Right forelimb (tissue), 1 donor: ENCODE measurements around the gene KCNS3.

Experiments used
- DNase-seq: peaks from one replicate; pipeline ENCODE4 v3.0.0-alpha.2; 2018

The KCNS3 gene

GRCh38 chr2:17879137-17879912, 858 bp downstream of the KCNS3 start:
- DNase-seq = peak; percentile 70

- DNase-seq = no peak
Observed at GRCh38 chr2:17879913-17880274, 1.4 kb downstream of the KCNS3 start.

GRCh38 chr2:17892770-17893534, 14.5 kb downstream of the KCNS3 start:
- no peak for DNase-seq

- DNase-seq = no peak
Observed at GRCh38 chr2:17894005-17894404, 15.5 kb downstream of the KCNS3 start.

- no peak for DNase-seq
Observed at GRCh38 chr2:17894556-17894955, 16.1 kb downstream of the KCNS3 start.

- DNase-seq = no peak
Observed at GRCh38 chr2:17899871-17900270, 21.4 kb downstream of the KCNS3 start.

GRCh38 chr2:17901246-17901645, 22.8 kb downstream of the KCNS3 start:
- no peak for DNase-seq

GRCh38 chr2:17910980-17911379, 32.5 kb downstream of the KCNS3 start:
- no peak for DNase-seq

GRCh38 chr2:17911491-17912260, 33.2 kb downstream of the KCNS3 start:
- DNase-seq = no peak

- DNase-seq = no peak
Observed at GRCh38 chr2:17912266-17912691, 33.8 kb downstream of the KCNS3 start.

GRCh38 chr2:17915099-17915498, 36.6 kb downstream of the KCNS3 start:
- no peak for DNase-seq

GRCh38 chr2:17915811-17916518, 37.5 kb downstream of the KCNS3 start:
- no peak for DNase-seq

- no peak for DNase-seq
Observed at GRCh38 chr2:17916584-17916983, 38.1 kb downstream of the KCNS3 start.

GRCh38 chr2:17918789-17919188, 40.3 kb downstream of the KCNS3 start:
- DNase-seq = no peak

- DNase-seq = no peak
Observed at GRCh38 chr2:17930773-17931172, 52.3 kb downstream of the KCNS3 start.

GRCh38 chr2:17933256-17933655, 54.8 kb downstream of the KCNS3 start:
- DNase-seq = no peak

- no peak for DNase-seq
Observed at GRCh38 chr2:17934721-17935120, 56.3 kb downstream of the KCNS3 start.

GRCh38 chr2:17935242-17935885, 56.9 kb downstream of the KCNS3 start:
- DNase-seq = no peak

- no peak for DNase-seq
Observed at GRCh38 chr2:17936599-17936998, 58.1 kb downstream of the KCNS3 start.

- no peak for DNase-seq
Observed at GRCh38 chr2:17940091-17940630, 61.7 kb downstream of the KCNS3 start.

- DNase-seq = no peak
Observed at GRCh38 chr2:17943444-17943843, 65.0 kb downstream of the KCNS3 start.

- no peak for DNase-seq
Observed at GRCh38 chr2:17947113-17947512, 68.6 kb downstream of the KCNS3 start.
